HG03469 (cell line): ENCODE data around the gene NLRC4.
"Not testable (repeated sequence)": the region's sequence is repeated elsewhere in the genome, so short reads cannot be mapped to it uniquely, and the experiment has no call there.

Experiments used
- ATAC-seq: cut with Tn5 transposase; IDR thresholded peaks from one replicate; pipeline ENCODE4 v1.9.1; 2021; ENCODE audit warnings: mild to moderate bottlenecking, moderate library complexity, moderate number of reproducible peaks; ENCODE audit not compliant: unreplicated experiment

NLRC4 gene

DNA sequence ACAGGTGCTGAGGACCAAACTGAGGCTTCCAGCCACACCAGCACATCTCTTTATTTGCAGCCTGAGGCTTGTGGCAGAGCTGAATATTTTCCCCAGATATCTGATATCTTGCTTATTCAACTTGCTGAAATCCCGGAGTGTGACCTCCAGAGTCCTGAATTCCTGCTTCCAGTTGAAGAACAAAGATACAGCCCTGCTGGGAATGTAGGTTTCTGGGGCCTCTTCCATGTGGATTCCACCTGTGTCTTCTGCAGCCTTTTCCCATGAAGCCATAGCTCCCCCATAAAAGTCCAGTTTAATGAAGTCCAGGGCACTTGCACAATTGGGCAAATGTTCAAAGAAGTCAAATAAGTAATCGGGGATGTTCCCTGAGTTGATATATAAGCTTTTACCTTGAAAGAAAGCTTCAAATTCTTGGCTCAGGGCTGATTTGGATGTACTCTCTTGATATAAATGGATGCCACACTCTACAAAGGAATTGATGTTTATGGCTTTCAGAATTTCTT is 14.9 kb downstream of the NLRC4 start:
- ATAC-seq, result no peak

DNA sequence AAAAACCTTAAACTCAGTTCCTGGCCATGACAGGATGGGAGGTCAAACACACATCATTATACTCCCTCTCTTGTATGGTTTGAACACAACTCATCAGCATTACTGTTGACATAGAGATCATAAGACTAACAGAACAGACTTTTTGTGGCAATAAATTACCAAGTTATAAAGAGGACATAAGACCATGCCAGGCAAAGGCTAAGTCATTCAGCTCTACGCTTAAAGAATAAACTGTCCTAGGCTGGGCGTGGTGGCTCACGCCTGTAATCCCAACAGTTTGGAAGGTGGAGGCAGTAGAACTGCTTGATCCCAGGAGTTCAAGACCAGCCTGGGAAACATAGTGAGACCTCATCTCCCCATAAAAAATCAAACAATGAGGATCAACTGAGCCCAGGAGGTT is 16.4 kb downstream of the NLRC4 start:
- no peak for ATAC-seq

DNA sequence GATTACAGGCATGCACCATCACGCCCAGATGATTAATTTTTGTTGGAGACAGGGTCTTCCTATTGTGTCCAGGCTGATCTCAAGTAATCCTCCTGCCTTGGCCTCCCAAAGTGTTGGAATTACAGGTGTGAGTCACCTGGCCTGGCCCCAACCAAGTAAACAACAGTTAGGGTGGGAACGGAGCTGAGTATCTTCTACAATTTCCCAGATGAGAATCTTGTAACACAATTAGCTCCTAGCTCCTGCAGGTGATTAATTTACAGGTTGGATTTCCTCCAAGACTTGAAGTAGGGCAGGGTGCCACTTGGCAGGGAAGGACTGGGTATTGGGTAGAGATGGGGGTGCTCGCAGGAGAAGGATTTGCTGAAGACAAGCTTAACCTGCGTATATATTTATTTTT is 17.8 kb downstream of the NLRC4 start:
- no peak for ATAC-seq

DNA sequence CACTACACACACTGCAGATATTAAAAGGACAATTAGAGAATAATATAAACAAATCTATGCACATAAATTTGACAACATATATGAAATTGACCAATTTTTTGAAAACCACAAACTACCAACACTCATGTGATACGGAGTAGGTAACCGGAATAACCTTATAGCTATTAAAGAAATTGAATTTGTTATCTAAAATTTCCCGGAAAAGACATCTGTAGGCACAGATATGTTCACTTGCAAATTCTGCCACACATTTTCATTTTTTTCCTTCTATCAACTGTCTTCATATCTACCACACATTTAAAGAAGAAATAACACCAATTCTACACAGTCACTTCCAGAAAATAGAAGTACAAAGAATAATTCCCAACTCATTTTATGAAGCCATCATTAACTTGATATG is 22.4 kb downstream of the NLRC4 start:
- ATAC-seq, result no peak

DNA sequence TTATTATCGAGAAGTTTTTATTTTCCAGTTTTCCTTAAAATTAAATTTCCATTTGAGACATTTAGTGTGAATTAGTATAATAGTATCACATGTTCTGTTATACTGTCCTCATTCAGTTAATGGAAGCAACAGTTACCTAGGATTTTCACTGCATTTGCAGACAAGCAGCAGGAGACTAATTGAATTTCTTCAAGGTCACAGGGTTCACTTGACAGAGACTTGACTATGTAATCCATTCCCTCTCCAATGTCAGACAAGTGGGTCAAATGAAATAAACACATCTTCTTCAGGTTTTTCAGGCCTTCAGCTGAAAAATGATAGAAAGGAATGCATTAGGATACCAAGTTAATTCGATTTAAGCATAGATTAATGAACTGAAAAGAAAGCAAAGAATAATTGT is 26.7 kb downstream of the NLRC4 start:
- ATAC-seq, result no peak

DNA sequence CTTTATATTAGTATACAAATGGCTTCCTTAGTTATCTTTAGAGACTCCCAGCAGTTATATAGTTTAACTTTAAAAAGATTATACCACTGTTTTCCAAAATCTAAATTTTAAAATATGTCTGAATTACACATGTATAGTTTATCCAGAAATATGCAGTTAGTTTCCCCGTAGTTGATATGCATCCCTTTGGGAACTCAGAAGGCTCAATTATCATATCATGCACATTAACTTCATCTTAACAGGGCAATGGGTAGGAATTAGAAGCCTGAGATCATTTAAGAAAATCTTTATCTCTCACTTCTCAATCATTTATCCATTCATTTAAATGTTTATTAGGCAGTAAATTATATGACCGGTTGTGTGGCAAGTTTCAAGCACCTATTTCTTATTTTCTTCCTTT is 27.2 kb downstream of the NLRC4 start:
- ATAC-seq, result no peak

DNA sequence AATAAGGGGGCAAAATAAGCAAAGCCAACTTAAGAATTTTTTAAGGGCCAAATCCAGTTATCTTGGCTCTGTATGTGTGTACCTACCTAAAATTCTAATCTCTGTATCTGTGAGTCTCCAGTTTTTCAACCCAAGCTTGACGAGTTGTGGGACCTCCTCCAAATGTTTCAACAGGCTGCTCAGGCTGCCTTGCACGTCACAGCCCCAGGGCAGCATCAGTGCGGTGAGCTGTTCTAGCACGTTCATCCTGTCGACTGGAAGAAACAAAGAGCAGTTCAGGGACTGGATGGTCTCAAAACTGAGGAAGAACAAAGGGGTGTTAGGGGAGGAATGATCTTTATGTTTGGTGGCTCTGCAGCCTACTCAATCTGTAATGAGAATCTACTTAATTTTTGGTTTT is 29.4 kb downstream of the NLRC4 start:
- ATAC-seq, result no peak

DNA sequence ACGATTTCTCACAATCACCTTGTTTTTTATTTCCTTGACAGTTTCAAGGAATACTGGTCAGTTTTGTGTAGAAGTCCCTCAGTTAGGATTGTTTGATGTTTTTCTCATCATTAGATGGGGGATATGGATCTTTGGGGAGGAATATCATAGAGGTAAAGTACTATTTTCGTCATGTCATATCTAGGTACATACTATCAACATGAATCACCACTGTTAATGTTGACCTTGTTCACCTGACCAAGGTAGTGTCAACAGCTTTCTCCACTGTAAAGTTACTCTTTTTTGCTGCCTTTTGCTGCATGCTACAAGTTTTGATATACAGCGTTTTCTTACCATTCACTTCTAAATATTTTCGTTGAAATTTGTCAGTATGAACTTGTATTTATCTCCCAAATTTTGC is 32.7 kb downstream of the NLRC4 start:
- no peak for ATAC-seq

DNA sequence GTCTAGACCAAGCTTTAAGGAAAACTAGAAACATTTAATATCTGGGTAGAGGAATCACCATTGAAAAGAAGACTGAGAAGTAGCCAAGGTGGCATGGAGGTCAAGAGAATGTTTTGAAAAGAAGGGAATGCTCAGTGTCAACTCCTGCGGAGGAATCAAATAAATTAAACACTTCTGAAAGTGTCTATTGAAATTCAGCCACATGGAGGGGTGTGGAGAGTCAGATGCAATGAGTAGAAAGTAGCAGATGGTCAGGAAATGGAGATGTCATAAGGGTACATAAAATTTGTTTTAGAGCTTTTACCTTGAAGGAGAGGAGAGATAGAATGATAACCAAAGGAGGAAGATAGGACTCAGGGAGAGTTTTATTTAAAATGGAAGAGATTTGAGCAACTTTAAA is 35.1 kb downstream of the NLRC4 start:
- no peak for ATAC-seq

DNA sequence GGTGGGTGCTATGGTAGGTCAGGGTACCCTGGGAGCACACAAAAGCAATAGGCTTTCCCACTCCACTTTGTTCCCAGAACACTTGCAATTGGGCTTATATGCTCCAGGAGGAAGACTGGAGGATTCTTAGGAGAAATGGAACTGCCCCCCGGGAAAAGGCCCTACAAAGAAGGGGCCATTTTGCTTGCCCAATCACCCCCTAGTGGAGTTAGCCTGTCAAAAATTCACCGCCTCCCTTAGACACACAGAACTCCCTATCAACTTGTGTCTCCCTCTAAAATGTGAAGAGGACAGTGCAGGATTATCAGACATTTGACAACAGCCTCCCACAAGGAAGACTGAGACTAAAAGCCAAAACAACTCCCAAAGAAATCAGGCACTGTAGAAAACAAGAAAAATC is 36.5 kb downstream of the NLRC4 start:
- ATAC-seq, result no peak

DNA sequence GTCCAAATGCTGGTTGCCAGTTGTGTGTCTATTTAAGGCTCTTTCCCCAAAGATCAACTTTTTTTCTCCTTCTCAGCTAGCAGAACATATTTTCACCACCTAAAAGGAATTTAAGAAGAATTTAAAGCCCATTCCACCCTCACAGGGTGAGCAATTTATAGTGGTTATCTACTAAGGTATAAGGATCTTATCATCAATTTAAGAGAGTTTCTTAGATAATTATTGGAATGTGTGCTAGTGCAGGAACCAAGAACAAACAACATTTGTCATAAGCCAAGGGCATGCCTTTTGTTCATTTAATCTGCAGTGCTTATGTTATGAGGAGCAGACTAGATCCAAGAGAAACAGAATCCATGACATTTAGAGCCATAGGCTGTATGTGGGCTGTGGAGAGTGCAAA is 37.2 kb downstream of the NLRC4 start:
- no peak for ATAC-seq

DNA sequence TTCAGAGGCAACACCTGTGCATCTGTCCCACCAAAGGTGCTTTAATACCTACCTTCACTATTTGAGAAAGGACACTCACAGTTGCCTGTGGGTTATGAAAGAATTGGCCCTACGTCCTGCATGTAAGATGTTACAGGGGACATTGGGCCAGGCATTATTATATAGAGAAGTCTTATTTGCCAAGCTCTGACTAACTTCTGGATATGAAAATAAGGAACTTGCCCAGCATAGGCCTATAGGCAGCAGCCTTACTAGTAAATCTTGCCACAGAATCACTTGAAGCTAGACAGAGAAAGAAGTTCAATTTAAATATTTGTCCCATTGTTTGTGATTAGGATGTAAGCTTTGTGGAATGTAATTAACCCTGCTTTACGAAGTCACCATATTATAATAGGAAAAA is 41.7 kb downstream of the NLRC4 start:
- ATAC-seq, result no peak

DNA sequence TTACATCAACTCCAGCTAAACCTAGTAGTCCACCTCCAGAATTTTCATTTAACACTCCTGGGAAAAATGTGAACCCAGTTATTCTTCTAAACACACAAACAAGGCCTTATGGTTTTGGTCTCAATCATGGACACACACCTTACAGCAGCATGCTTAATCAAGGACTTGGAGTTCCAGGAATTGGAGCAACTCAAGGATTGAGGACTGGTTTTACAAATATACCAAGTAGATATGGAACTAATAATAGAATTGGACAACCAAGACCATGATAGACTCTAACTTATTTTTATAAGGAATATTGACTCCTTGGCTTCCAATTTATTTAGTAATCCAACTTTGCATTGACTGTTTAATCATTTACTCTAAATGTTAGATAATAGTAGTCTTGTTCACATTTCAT is 44.2 kb downstream of the NLRC4 start:
- no peak for ATAC-seq

DNA sequence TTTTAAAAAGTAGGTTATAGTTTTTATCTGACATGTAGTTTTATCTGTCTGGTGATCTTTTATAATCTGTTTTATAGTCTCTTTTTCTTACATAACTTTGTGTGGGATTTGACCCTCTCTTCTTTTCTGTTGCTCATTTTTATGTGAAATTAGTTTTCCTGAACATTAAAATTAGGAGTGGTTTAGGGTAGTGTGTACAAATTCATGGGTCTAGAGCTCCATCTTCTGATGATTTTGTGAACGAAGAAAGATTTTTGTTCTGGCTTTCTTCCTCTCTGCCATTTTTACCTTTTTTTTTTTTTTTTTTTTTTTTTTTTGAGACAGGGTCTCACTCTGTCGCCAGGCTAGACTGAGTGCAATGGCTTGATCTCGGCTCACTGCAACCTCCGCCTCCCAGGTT is 52.4 kb downstream of the NLRC4 start:
- no peak for ATAC-seq

DNA sequence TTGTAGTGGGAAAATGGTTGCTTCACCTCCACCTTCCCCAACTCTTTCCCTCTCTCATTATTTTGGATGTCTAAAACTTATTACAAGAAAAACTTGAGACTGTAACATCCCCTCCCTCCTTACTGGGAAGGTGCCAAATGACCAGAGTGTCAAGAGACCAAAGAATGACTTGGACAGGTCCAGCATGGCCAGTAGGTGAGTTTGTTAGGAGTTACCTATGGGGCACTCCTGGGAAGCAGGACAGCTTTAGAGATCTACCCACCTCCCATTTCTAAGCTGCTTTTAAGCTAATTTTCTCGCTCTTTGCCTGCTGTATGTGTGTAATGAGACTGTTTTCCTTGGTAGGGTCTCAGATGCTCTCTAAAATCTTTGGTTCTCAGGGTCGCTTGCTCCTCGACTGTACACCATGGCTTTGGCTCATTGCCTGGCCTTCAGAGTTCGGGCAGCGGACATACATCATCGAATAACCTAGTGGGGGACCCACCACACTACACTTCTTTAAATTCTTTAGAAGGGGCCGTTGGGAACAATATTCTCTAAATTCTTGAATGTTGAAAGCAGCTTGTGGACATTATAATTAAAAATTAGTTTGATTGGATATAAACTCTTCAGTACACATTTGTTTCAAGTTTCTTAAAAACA is 53.8 kb downstream of the NLRC4 start:
- no peak for ATAC-seq

DNA sequence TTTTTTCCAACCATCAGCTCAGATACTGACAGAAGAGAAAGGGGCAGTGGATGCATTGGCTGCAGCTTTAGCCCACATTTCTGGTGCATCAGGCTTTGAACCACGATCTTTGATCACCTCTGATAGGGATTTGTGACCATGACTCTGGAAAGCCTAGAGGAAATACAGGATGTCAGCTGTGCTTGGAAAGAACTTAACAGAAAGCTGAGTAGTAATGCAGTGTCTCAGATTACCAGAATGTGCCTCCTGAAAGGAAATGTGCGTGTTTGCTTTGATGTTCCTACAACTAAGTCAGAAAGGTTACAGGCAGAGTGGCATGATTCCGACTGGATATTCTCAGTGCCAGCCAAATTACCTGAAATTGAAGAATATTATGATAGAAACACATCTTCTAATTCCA is 61.3 kb downstream of the NLRC4 start:
- not testable (repeated sequence) for ATAC-seq

DNA sequence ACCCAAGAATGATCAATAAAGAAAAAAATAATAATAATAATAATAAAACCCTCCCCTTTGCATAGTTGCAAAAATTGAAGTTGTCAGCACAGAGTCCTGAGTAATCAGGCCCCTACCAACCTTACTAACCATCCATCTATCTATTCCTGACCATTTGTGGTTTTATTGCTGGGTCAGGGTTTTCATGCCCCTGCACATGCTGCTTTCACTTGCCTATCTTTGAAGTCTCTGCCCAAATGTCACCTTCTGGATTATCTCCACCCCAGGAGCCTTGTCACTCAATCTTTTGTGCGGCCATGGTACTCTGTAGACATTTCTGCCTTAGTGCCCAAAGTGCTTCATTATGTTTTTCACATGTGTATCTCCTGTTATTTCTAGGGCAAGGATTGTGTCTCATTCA is 63.9 kb downstream of the NLRC4 start:
- no peak for ATAC-seq

DNA sequence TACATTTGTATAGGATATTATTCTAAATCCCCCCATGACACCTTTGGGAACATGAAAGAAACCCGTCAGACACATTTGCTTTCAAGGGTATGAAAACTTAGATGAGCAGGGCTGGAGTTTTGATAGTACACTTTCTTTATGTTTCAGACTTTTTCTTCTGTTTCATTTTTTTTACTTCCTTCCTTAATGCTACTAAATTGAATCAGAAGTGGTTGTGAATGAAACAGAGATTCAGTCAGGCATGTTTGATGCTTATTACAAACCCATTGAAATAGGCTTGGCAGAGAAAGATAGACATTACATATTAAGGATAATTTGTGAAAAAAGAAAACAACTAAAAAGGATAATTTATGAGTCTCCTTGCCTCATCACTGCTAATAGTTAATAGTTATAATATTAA is 72.3 kb downstream of the NLRC4 start:
- ATAC-seq, result no peak

DNA sequence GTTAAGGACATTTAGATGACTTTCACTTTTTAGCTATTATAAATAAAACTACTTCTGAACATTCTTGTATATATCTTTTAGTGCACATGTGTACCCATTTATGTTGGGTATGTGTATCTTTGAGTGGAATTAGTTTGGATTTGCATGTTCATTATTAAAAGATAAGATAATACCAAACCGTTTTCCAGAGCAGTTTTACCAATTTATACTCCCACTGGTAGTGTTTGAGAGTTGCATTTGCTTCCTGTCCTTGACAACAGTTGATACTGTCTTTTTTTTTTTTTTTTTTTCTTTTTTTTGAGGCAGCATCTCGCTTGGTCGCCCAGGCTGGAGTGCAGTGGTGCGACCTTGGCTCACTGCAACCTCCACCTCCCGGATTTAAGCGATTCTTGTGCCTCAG is 75.7 kb downstream of the NLRC4 start:
- ATAC-seq, result no peak

DNA sequence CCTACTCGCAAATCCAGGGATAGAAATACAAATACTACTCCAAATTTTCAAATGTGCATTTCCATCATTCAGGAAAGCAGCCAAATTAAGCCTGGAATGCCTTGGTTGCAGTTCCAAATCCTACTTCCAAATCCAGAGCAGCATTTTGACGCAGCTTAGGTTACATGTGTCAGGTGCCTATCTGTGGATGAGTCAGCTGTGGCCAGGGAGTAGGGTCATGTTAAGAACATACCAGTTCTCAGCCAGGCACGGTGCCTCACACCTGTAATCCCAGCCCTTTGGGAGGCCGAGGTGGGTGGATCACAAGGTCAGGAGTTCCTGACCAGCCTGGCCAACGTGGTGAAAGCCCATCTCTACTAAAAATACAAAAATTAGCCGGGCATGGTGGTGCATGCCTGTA is 82.0 kb downstream of the NLRC4 start:
- ATAC-seq, result no peak
